Vagina (tissue), 2 donors: ENCODE data around the gene UGT2B7.

ENCODE experiments used
- CTCF ChIP-seq, 3 experiments: fragments of 450-650 bp in 2 of 3; fragments of 200-600 bp in 1 of 3; sonication (generic) in 1 of 3; IDR thresholded peaks; one replicate each; pipeline ENCODE4 v1.5.1; 2017 to 2019; ENCODE audit warnings: antibody characterized with exemption in 3 of 3, mild to moderate bottlenecking in 2 of 3, moderate library complexity in 2 of 3
- POLR2A ChIP-seq, 2 donors: fragments of 450-650 bp; IDR thresholded peaks; one replicate each; pipeline ENCODE4 v1.6.1; 2017; ENCODE audit warnings: antibody characterized with exemption in 2 of 2, mild to moderate bottlenecking in 2 of 2, moderate library complexity in 2 of 2
- POLR2AphosphoS5 ChIP-seq, 2 donors: sonication (generic); formaldehyde crosslinking; IDR thresholded peaks; one replicate each; pipeline ENCODE4 v1.9.0; 2017; ENCODE audit warnings: antibody characterized with exemption in 2 of 2, mild to moderate bottlenecking in 2 of 2, low read depth in 1 of 2; ENCODE audit not compliant: insufficient read depth in 1 of 2

DNA sequence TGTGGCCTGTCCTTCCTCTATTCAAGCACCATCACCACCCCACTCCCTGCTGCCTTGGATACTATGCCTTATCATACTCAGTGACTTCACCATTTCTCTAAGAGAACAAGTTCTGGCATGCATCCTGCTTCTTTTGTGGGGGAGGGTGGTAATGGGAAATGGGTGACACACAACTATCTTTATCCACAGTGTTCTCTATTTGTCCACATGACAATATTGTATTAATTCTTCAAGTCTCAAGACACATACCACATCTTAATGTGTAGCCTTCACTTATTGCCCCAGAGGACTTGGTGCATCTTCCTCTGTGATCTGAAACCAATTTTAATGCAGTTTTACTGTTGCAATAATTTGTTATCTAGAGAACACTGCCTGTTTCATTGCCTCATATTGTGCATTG lies 29.3 kb upstream of the UGT2B7 start:
- no peak for TF ChIP-seq CTCF (IDR thresholded peaks at IDR 0.05)
- TF ChIP-seq POLR2AphosphoS5 (IDR thresholded peaks at IDR 0.05; ENCODE audit: insufficient read depth in 1 of 2, low read depth in 1 of 2) = no peak
- no peak for TF ChIP-seq POLR2A (IDR thresholded peaks at IDR 0.05)
